ENCODE measurements around the gene STAG3. TPM values are rescaled to one million over a fixed set of nuclear protein-coding genes. Genes with fewer than 3 reads are reported as not detected.
A peak's percentile ranks its signal among the peaks of the same experiment; 100 is the strongest.

The STAG3 gene
- total and polyA plus RNA-seq, 10 of the 15 experiments (the other 5 are each of a cell fraction or from before 2014, with no cell fraction given) = 73.0 to 306 (median 120) TPM

- TF ChIP-seq ZNF592 (IDR thresholded peaks at IDR 0.05) (no peak), FOXK2 (IDR thresholded peaks at IDR 0.05) (no peak), BRCA1 (IDR thresholded peaks at IDR 0.05; ENCODE audit: low read depth, low read length) (no peak), CTCF (IDR thresholded peaks at IDR 0.05 in 2 of 3, conservative IDR thresholded peaks at IDR 0.05 in 1 of 3; ENCODE audit: control insufficient read depth in 2 of 3, extremely low read depth in 1 of 3, insufficient read depth in 1 of 3, low read depth in 3 of 3, low read length in 3 of 3) (no peak), NRF1 (conservative IDR thresholded peaks at IDR 0.05; ENCODE audit: low read depth, low read length) (no peak), SMARCA5 (IDR thresholded peaks at IDR 0.05) (no peak), YY1 (IDR thresholded peaks at IDR 0.05; ENCODE audit: low read depth, low read length) (no peak), PRDM15 (CRISPR knock-in tag; IDR thresholded peaks at IDR 0.05) (no peak), BMI1 (IDR thresholded peaks at IDR 0.05; ENCODE audit: borderline replicate concordance) (no peak), ASH2L (IDR thresholded peaks at IDR 0.05; ENCODE audit: borderline replicate concordance, low read depth) (0 out of 2 replicates have a peak, but pooled peaks have one; percentile 16), RAD21 (IDR thresholded peaks at IDR 0.05; ENCODE audit: insufficient read depth, low read depth, low read length) (0 out of 2 replicates have a peak, but pooled peaks have one; percentile 3), JUND (IDR thresholded peaks at IDR 0.05; ENCODE audit: low read depth, low read length) (no peak), POLR2A (IDR thresholded peaks at IDR 0.05; ENCODE audit: low read depth, low read length) (peak; percentile 77), EGR1 (IDR thresholded peaks at IDR 0.05; ENCODE audit: borderline replicate concordance in 1 of 2, low read depth in 2 of 2, low read length in 2 of 2) (peak in 1 of 2 experiments; percentile 74; a peak in 1 of 3 replicates), RB1 (IDR thresholded peaks at IDR 0.05; ENCODE audit: borderline replicate concordance) (no peak), TARDBP (IDR thresholded peaks at IDR 0.05; ENCODE audit: borderline replicate concordance) (no peak)
Measured at GRCh38 chr7:100220586-100221230, 43.0 kb downstream of the STAG3 start (continued).
